8988T (cell line): Measurements from ENCODE around the gene CCDC192.
"Not testable (repeated sequence)": the region's sequence is repeated elsewhere in the genome, so short reads cannot be mapped to it uniquely, and the experiment has no call there.

Experiments used
- DNase-seq: peaks from one replicate; pipeline ENCODE4 v3.0.0; 2011

The CCDC192 gene

DNA sequence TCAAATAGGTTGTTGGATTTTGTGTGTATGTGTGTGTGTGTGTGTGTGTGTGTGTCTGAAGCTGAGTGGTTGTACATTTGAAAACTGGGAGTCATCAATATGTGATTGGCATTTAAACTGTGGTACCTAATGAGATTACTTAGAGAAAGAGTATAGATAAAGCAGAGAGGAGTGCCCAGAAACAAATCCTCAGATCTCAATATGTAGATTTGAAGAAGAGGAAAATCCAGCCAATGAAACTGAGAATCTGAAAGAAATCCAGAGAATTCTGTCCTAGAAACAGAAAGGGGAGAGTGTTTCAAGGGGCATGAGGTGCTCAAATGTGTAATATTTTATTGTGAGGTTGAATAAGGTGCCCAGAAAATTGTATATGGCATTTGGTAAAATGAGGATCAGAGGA lies 66.2 kb downstream of the CCDC192 start:
- DNase-seq = no peak

DNA sequence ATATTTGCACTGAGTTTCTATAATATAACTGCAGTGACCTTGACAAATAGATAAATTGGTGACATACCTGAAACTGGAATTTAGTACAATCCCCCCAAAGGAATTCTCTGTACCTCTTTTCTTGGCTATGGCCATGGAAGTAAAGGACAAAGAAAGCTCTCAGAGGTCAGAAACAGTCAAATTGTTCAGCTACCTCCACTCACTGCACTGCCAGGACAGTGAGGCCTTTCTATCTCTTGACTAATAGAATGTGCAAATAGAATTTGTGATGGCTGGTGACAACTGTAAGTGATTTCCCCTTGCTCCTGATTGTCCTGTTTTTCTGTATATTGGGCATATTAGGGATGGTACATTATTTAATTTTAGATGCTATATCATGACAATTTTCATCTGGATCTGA lies 67.1 kb downstream of the CCDC192 start:
- DNase-seq = no peak

DNA sequence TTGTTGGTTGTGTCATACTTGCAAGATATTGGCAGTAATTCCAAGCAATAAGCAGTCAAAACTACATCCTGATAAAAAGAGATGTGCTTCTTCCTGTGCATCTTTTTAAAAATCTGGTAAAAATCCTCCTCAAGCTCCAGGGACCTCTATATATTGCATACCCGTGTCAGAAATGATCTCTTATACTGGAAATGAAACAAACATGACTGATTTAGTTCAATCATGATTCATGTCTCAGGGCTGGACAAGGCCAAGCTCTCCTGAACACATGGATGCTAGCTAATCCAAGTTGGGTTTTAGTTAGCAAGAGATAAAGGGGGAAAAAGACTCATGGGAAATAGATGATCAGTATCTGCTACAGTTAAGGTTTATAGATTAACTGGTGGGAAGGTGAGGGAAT lies 69.3 kb downstream of the CCDC192 start:
- no peak for DNase-seq

DNA sequence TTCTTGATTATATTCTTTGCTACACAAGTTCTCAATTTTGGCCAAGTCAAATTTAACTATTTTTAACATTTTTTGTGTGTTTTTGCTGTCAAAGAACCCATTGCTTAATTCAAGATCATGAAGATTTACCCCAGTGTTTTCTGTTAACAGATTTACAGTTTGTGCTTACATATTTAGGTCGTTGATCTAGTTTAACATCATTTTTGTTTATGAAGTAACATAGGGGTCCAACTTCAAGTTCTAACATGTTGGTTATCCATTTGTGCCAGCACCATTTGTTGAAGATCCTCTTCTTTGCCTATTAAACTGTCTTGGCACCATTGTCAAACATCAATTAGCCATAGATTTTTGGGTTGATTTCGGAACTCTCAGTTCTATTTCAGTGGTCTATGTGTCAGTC lies 71.0 kb downstream of the CCDC192 start:
- DNase-seq = no peak

DNA sequence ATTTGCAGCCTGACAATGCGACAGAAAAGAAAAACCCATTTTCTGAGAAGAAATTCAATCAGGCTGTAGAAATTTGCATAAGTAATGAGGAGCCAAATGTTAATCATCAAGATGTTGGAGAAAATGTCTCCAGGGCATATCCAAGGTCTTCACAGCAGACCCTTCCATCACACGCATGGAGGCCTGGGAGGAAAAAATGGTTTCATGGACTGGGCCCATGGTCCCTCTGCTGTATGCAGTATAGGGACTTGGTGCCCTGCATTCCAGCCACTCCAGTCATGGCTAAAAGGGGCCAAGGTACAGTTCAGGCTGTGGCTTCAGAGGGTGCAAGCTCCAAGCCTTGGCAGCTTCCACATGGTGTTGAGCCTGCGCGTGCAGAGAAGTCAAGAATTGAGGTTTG lies 73.3 kb downstream of the CCDC192 start:
- DNase-seq = no peak

DNA sequence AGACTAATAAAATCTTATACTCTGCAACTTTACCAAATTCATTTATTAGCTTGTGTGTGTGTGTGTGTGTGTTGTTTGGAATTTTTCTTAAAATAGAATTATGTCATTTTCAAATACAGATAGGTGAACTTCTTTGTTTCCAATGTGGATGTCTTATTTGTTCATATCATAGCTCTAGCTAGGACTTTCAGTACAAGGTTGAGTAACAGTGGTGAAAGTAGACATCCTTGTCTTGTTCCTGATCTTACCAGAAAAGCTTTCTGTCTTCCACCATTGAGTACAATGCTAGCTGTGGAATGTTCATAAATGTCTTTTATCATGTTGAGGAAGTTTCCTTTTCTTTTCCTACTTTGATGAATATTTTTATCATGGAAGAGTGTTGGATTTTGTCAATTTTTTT lies 74.8 kb downstream of the CCDC192 start:
- no peak for DNase-seq

DNA sequence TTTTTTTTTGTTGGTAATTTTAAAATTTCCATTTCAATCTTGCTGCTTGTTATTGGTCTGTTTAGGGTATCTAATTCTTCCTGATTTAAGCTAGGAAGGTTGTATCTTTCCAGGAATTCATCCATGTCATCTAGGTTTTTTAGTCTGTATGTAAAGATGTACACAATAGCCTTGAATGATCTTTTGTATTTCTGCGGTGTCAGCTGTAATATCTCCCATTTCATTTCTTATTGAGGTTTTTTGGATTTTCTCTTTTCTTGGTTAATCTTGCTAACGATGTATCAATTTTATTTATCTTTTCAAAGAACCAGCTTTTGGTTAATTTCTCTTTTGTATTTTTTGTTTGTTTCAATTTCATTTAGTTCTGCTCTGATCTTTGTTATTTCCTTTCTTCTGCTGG lies 79.3 kb downstream of the CCDC192 start:
- not testable (repeated sequence) for DNase-seq

DNA sequence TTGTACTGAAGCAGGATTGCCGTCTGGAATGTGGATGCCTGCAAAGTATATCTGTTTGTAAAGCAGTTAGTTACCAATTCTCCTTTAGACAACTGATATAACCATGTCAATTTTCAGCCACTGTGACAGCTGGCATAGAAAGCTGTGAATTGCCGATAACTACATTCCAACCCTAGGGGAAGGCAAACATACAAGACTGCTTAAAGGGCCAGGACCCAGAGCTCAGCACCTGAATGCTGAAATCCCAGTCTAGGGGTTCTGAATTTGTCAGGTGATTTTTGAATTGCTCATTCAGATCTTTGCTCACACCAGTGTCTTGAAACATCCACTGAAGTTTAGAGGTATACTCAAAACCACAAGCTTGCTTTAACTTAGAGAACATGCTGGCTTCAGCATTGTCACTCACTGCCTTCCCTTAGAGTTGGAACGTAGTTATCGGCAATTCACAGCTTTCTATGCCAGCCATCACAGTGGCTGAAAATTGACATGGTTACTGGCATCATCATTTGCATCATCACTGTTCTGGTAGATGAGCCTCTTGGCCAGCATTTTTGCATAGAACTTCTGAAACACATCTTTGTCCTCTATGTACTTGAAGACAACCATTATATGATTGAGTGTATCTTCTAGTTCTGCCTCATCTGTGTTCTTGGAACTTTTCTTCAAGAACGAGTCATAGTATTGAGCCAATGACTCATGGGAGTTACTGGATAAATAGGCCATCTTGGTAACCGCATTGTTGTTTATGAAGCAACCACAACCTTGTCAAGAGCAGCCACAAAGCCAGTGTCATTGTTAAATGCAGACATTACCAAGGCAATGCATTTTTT lies 82.1 kb downstream of the CCDC192 start:
- no peak for DNase-seq

DNA sequence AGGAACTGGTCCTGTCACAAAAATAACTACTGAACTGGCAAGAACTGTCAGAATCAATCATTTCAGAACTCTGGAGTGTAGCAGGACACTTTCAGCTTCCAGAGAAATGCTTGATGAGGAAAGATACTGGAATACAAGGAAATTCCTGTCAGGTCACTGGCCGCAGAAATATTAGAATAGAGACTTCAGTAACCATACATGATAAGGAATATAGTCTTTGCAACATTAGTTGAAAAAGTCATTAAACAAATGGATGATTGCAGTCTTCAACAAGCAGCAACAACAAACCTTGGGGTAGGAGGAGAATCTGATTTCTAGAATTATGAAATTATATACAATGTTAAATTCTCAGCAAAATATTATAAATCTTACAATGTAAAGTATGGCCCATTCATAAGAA lies 88.2 kb downstream of the CCDC192 start:
- DNase-seq = no peak

DNA sequence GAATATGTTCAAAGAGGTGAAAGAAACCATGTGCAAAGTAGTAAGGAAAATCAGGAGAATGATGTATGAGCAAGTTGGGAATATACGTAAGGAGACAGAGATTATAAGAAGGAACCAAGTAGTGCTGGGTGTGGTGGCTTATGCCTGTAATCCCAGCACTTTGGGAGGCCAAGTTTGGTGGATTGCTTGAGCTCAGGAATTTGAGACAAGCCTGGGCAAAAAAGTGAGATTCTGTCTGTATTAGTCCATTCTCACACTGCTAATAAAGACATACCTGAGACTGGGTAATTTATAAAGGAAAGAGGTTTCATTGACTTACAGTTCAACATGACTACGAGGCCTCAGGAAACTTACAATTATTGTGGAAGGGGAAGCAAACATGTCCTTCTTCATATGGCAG lies 88.7 kb downstream of the CCDC192 start:
- not testable (repeated sequence) for DNase-seq

DNA sequence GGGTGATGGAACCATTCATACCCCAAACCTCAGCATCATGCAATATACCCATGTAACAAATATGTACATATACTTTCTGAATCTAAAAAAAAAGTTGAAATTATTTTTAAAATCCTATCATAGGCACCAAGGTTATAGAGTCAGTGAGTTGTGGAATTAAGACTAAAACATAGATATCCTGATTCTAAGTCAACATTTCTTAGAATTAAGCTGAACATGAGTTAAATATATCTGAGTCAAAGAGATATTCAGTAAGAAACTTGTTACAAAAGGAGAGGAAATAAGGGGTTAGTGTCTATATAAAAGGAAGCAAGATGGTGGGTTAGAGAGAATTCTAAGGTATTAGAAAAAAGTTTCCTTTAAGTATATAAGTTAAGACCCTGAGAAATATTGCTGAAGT lies 89.9 kb downstream of the CCDC192 start:
- no peak for DNase-seq

DNA sequence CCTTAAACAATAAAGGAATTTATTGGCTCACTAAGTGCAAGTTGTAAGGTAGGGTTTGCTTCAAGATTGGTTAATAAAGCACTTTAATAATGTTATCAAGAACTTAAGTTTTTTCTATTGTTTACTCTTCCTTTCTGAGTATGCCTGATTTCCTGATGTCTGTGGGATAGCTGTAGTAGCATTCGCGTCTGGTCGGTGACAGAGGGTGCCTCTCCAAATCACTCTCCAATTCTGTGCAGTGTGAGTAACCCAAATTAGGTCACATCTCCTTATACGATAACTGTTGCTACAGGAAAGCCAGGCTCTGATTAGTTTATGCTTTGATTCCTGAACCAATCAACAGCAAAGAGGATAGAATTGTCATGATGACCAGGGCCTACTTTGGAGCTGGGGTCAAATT lies 90.7 kb downstream of the CCDC192 start:
- no peak for DNase-seq

DNA sequence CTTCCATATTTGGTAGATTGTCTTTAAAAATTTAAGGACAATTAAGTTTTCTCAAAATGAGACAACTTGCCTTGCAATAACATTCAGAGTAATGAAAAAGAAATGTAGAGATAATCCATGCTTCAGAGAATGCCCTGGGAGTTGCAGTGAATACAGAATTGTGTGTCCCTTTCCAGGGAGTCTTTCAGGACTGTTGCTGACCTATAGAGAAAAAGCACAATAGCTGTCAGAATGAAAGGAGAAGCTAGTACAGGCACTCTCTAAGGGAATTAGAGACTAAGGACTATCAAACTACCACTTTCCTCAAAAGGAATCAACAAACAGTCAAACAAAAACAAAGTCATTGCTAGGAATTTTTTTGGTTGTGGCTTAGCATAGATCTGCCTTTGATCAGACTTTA lies 93.0 kb downstream of the CCDC192 start:
- no peak for DNase-seq

DNA sequence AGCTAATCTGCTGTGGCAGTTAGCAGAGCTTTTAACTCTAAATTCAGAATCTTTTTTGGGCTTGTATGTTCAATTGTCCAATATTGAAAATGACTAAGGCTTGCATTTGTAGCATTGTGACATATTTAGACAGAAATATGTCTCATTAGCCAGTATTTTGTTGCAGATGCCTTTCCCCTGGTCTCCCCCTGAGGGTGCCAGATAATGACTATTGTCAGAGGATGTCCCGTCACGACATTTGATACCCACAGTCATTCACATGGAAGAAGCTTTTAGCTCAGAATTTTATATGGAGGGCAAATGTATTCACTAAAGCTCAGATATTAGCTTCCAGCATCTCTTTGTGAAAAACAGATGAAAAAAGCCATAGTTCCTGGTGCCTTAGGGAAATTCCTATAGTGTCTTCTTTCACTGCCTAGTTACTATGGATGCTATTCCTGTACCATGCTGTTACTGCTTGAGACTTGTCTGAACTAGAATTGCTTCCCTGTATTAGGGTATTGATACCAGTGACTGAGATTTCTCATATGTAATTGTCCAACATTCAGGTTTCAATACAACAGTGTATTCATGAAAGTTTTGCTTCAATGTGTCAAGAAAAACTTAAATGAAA lies 96.2 kb downstream of the CCDC192 start:
- DNase-seq = no peak

DNA sequence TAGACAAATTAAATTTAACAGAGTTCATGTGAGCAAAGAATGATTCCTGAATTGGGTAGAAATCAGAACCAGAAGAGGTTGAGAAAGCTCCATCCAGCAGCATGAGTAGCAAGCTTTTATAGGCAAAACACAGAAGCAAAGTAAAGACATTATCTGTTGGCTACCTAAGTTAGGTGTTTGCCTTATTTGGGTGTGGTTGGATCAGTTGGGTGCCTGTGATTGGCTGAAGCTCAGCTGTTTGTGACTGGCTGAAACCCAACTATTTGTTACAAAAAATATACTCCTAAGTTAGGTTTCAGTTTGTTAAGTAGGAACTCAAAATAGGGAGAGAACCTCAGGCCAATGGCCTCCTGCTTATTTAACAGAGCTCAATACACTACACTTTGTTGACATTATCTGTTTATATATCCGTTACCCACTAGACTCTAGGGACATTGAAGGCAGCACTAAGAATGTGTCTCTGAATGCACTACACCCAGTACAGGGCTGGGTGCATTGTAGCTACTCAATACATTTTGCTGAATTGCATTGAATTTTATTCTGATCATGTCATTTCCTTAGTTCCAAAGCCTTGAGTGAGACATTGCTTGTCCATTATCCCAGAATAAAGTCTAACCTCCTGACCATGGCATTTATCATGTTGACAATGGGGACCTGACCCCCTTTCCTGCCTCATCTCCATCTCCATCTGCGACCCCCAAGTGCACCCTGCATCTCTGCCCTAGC lies 98.7 kb downstream of the CCDC192 start:
- DNase-seq = no peak

DNA sequence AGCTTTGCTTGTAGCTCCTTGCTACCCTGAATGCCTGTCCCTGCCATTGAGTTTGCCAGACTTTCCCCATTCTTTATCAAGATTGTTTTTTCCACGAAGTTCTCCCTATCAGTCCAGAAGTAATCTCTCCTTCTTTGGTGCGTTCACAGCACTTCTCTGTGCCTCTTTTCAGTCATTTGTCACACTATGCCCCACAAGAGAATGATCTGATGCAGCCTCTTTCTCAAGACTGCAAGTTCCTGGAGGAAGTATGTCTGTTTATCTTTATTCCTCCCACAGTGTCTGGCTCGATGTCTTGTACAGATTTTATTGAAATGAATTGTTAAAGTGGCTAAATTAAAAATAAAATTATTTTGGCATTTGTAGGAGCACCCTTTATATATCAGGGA lies 99.3 kb downstream of the CCDC192 start:
- no peak for DNase-seq

DNA sequence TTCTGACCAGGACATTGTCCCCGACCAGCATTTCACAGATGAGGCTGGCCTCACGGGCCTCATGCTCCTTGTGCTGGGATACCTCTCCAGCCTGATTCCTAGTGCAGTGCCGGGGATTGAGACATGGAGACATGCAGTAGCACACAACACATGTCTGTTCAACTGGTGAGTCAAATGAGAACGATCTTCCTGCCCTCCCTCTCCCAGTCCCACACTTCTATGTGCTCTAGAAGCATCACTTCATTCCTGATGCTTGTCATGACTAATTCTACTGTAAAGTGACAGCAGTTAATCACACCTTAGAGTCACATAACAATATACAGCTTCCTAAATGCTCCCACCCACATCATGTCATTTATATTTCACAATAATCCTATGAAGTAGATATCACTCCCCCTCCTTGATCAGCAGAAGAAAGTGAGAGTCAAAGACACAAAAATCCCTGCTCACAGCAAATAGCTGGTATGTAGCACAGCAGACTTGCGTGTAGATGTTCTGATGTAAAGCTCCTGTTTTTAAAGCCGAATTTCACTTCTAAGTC lies 101.8 kb downstream of the CCDC192 start:
- no peak for DNase-seq

DNA sequence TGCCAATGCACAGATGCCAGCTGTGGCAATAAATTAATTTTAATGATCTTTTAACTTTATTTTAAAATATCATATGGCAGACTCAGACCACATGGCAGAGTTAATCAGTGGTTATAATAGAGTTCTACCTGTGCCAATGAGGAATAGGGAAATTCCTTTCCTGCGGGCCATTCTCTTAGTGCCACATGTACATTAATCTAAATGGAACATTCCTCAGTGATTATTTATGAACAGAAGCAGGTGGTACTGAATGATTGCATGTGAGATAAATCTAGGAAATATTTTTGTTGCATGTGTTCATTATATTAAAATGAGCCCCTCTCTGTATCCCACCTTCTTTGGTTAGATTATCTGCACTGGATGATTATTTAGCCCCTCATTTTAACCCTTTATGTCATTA lies 102.3 kb downstream of the CCDC192 start:
- DNase-seq = no peak

DNA sequence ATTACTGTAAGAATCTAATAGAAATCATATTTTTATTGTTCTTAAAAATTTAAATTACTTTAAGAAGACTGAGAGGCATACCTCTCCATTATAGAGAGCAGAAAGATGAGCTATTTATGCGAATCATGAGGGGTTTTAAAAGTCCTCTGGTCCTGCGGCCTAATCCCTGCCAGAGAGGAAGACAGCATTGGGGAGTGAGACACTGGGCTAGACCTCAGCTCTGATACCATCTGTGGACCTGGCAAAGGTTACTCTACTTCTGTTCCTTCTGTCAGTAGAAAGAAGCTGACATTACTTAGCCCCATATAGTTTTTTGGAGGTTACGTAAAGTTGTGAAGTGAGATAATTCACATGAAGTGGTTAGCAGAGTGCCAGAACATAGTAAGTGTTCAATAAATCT lies 103.6 kb downstream of the CCDC192 start:
- no peak for DNase-seq

DNA sequence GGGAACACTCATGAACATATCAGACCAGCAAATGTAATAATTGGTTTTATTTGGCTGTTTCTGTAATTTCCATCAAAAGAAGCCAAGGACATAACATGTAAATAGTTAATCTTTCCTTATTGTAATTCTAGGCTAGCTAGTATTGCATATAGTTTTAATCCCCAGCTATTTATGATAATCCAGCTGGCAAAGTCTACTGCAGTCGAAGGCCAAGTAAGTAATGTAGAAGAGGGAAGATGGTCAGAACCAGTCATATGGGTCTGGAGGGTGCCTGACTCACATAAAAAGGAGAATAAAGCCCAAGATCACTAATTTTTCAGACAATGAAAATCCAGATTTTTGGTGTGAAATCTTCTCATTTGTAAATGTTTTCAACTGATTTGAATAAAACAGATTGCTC lies 106.3 kb downstream of the CCDC192 start:
- no peak for DNase-seq

DNA sequence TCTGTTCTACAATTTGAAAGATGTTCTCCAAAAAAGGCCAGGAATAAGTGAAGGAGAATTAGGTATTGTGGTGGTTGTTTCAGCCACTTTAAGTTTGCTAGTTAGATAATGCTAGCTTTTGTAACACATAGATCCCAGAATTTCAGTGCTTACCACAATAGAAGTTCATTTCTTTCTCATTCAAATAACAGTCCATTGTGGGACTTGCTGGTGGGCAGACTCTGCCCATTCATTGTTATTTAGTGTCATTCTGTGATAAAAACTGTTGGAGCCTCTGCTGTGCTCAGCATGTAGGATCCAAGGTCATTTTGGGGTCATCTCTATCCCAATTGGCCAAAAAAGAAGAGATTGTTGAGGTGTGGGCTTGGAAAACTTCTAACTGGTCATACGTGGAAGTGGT lies 106.8 kb downstream of the CCDC192 start:
- DNase-seq = no peak

DNA sequence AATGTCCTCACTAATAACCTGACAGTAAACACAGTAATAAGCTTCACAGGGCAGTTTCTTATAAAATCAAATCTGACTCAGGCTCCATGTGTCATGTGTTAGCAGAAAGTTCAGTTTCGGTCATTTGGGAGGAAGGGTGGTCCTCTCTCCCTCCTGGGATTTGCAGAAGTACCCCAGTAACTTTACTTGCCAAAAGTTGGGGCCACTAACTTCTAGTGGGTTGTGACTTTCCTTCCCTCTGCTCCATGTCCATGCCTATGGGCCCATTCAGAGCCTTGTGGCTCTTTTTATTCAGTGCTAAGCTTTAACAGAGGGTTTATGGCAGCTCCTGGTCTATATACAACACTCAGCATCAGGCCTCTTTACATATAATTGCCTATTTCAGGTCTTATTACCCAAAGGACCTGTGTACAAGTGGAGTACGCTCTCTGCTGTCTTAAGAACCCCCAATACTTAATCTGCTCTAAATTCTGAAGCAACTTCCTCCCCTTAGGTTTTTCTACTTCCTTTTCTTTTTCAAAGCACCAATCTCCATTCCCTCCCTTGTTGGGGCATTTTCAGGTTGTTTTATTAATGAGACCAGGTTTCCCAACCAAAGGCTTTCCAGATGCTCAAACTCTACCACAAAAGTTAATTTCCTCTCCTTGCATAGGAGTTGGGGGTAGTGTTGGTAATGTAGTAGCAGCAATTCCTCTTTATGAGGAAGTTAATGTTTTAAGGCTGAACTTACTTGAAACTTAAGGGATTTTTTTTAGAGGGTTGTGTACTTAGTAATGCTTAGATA lies 107.7 kb downstream of the CCDC192 start:
- no peak for DNase-seq

DNA sequence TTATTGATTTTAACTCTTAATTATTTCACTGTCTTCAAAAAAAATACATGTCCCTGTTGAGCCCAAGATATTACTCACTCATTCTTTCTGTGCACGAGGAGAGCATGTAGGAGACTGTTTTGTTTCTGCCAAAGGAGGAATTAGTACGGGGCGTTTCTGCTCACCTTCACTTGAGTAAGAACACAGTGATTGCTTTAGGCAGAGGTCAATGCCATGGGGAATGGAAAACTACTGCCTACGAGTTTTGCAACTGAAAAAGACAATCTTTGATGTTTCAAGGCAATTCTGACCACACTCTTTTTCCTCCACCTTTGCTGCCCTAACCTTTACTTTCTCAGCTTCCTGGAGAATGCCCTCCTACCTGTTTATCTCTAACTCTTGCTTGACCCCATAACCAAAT lies 109.4 kb downstream of the CCDC192 start:
- no peak for DNase-seq
